CD4-positive, alpha-beta T cell (primary cell): ENCODE results near the gene SEMA4D. TPM values are rescaled to one million over a fixed set of nuclear protein-coding genes. Genes with fewer than 3 reads are reported as not detected.

Experiments
- ATAC-seq: fragments of 200-7000 bp; cut with Tn5 transposase; one replicate; pipeline ENCODE4 v1.10.0; 2022; ENCODE audit warnings: mild to moderate bottlenecking; ENCODE audit not compliant: poor library complexity
- CTCF ChIA-PET: fragments of 350-600 bp; sonication (Branson Sonifier 250); formaldehyde crosslinking; loops from one replicate; lab custom pipeline; 2021; ENCODE audit warnings: antibody characterized with exemption, inconsistent platforms; lab: Charles Lee
- POLR2A ChIA-PET: fragments of 350-600 bp; sonication (Branson Sonifier 250); formaldehyde crosslinking; loops from one replicate; lab custom pipeline; 2021; ENCODE audit warnings: antibody characterized with exemption, inconsistent platforms; lab: Charles Lee
- DNase-seq, 14 experiments: peaks; one replicate each; pipeline ENCODE4 v3.0.0-alpha.2; 2013 to 2020; ENCODE audit warnings: mixed read lengths in 2 of 14
- H3K27ac ChIP-seq, 2 donors: one replicate each; pipeline versions ENCODE4 v1.5.1 to v1.7.0; 2013; ENCODE audit warnings: low read length in 2 of 2, low read depth in 1 of 2, mild to moderate bottlenecking in 1 of 2
- H3K27me3 ChIP-seq, 2 experiments: 1 replicate in 1 of 2; 2 replicates in 1 of 2; pipeline versions ENCODE4 v1.6.1 to v1.7.0; 2013; ENCODE audit warnings: low read length in 2 of 2, control low read depth in 1 of 2, mild to moderate bottlenecking in 1 of 2, moderate library complexity in 1 of 2; ENCODE audit not compliant: insufficient read depth in 2 of 2, control insufficient read depth in 1 of 2
- H3K36me3 ChIP-seq: one replicate; pipeline ENCODE4 v1.6.1; 2013; ENCODE audit warnings: low read length, control low read depth; ENCODE audit not compliant: insufficient read depth
- H3K4me1 ChIP-seq: one replicate; pipeline ENCODE4 v1.6.1; 2013; ENCODE audit warnings: low read length, control low read depth; ENCODE audit not compliant: insufficient read depth
- H3K4me3 ChIP-seq: one replicate; pipeline ENCODE4 v1.5.1; 2013; ENCODE audit warnings: mild to moderate bottlenecking, low read length, moderate library complexity
- H3K9me3 ChIP-seq, 2 experiments: 1 replicate in 1 of 2; 2 replicates in 1 of 2; pipeline versions ENCODE4 v1.6.1 to v1.7.0; 2013; ENCODE audit warnings: low read length in 2 of 2, mild to moderate bottlenecking in 2 of 2, control low read depth in 1 of 2, moderate library complexity in 1 of 2; ENCODE audit not compliant: control insufficient read depth in 1 of 2, insufficient read depth in 1 of 2
- H3K27ac Mint-ChIP-seq: one replicate; pipeline ENCODE4 v1.8.0; 2020; ENCODE audit warnings: mixed read lengths
- H3K27me3 Mint-ChIP-seq: one replicate; pipeline ENCODE4 v1.8.0; 2021; ENCODE audit warnings: mixed read lengths
- H3K36me3 Mint-ChIP-seq: one replicate; pipeline ENCODE4 v1.8.0; 2021; ENCODE audit warnings: low read depth, mixed read lengths
- H3K4me1 Mint-ChIP-seq: one replicate; pipeline ENCODE4 v1.8.0; 2021; ENCODE audit warnings: low read depth, mixed read lengths
- H3K4me3 Mint-ChIP-seq: one replicate; pipeline ENCODE4 v1.8.0; 2020; ENCODE audit warnings: mild to moderate bottlenecking, mixed read lengths
- H3K9me3 Mint-ChIP-seq: one replicate; pipeline ENCODE4 v1.8.0; 2020; ENCODE audit warnings: mixed read lengths
- intact Hi-C, 2 experiments: fragments of 100-400 bp; cut with DNase I in 1 of 2; cut with micrococcal nuclease in 1 of 2; formaldehyde crosslinking; loops; one replicate each; pipeline versions ENCODE4 v1.15.1 to v1.9.0; 2023 to 2025; cut with DNase I, micrococcal nuclease
- total RNA-seq, 174 experiments: library from RNA in 2 of 174; stranded (reverse) in 2 of 174; gene quantifications; one replicate each; pipeline ENCODE4 v1.2.3 and lab custom pipeline; 2021 to 2026
- TF ChIP-seq, protein P1 (sequence below): fragments of 200-600 bp; IDR thresholded peaks from one replicate; pipeline ENCODE4 v1.8.0; 2022; ENCODE audit warnings: antibody characterized with exemption, mild to moderate bottlenecking

Gene SEMA4D
- total RNA-seq, 2 experiments from 2014 or later, result 399 to 430 TPM

DNA sequence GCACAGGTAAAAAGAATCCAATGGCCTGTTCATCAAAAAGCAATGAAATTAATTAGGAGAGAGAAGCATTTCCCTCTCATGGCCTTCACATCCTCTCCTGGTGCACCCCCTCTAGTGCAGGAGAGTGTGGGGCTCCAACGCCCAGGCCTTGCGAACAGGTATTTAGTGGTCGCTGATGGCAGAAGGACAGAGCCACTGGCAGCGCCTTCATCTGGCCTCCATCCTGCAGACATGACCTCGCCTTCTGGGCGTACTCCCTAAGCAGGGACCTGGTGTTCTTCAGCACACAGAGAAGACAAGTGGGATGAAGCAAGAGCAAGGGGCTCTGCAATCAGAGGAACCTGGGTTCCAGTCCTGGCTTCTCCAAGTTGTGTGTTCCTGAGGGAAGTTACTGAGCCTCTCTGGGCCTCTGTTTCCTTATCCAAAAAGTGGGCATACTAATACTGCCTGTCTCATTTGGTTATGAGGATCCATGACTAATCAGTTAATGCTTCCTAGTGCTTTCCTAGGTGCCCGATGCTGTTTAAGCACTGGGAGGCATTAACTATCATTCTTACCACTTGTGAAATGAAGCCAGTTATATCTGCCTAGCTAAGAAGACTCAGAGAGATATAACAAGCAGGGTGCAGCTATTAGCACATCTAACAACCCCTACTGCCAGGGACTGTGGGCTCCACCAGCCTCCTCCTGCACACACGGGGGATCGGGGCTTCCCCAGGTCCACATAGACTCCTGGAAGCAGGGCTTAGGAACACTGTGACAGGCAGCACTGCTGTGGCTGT lies 77.3 kb downstream of the SEMA4D start:
- no peak for ATAC-seq
- Histone ChIP-seq H3K36me3 (peaks cover 48% of the 10 kb centered on the region), H3K9me3 (no peaks in the 10 kb centered on the region), H3K4me3 (no peak overlapping the region), H3K27ac (peak overlapping the region; percentile 58 to 86), H3K4me1 (peaks cover 92% of the 10 kb centered on the region), H3K27me3 (no peaks in the 10 kb centered on the region)
- Mint-ChIP-seq H3K4me1 (peaks cover 99% of the 10 kb centered on the region), H3K36me3 (peaks cover 77% of the 10 kb centered on the region), H3K4me3 (peak overlapping the region; percentile 89), H3K27ac (peak overlapping the region; percentile 96), H3K9me3 (no peaks in the 10 kb centered on the region), H3K27me3 (no peaks in the 10 kb centered on the region)
- ChIA-PET CTCF (interaction anchor here (2.1 to 2.4 kb wide), 2 partner anchors 9 to 129 kb away, joined by 7 to 9 read pairs; no protein-coding TSS in a partner anchor), POLR2A (interaction anchor here (1.5 kb wide), 1 partner anchor 28 kb away, joined by 3 read pairs; no protein-coding TSS in a partner anchor)
- DNase-seq, result no peak
- TF ChIP-seq, protein P1, sequence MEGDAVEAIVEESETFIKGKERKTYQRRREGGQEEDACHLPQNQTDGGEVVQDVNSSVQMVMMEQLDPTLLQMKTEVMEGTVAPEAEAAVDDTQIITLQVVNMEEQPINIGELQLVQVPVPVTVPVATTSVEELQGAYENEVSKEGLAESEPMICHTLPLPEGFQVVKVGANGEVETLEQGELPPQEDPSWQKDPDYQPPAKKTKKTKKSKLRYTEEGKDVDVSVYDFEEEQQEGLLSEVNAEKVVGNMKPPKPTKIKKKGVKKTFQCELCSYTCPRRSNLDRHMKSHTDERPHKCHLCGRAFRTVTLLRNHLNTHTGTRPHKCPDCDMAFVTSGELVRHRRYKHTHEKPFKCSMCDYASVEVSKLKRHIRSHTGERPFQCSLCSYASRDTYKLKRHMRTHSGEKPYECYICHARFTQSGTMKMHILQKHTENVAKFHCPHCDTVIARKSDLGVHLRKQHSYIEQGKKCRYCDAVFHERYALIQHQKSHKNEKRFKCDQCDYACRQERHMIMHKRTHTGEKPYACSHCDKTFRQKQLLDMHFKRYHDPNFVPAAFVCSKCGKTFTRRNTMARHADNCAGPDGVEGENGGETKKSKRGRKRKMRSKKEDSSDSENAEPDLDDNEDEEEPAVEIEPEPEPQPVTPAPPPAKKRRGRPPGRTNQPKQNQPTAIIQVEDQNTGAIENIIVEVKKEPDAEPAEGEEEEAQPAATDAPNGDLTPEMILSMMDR, result no peak
- intact Hi-C loops, result no loop called here

DNA sequence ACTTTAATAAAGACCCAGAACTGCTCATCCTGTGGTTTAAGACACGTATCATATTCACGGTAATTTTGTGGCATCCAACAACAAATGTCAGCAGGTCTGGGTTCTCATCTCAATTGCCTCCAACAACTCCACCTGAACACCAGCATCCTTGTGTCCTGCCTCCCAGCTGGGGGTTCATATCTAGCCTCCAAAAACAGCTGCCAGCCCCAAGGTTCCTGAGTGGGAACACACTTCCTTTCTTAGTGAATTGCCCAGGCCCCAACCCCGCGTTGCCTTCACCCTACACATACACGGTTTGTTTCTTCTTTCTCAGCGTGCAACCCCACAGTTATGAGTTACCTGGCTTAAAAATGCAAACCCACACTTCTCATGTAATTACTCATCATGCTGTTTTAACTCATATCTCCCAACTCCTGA lies 77.9 kb downstream of the SEMA4D start:
- H3K4me3 Mint-ChIP-seq, result peak overlapping the region; percentile 89
- H3K27me3 Mint-ChIP-seq, result no peaks in the 10 kb centered on the region
- Histone ChIP-seq H3K4me3 (no peak overlapping the region), H3K9me3 (no peaks in the 10 kb centered on the region), H3K36me3 (peaks cover 51% of the 10 kb centered on the region), H3K4me1 (peaks cover 92% of the 10 kb centered on the region), H3K27ac (peak overlapping the region; percentile 58 to 86), H3K27me3 (no peaks in the 10 kb centered on the region)
- CTCF ChIA-PET, result interaction anchor here (1.9 to 3.1 kb wide), 3 partner anchors 9 to 128 kb away, joined by 7 to 17 read pairs (median 11); no protein-coding TSS in a partner anchor
- TF ChIP-seq, protein P1, result no peak
- H3K27ac Mint-ChIP-seq, result peak overlapping the region; percentile 96
- H3K9me3 Mint-ChIP-seq, result no peaks in the 10 kb centered on the region
- intact Hi-C loops, result loop anchor here in 1 of 2 experiments (1.0 kb wide), 1 partner anchor 11 kb away; no protein-coding TSS in a partner anchor
- POLR2A ChIA-PET, result interaction anchor here (0.9 to 2.5 kb wide), 5 partner anchors 20 to 70 kb away, joined by 3 to 8 read pairs (median 3); no protein-coding TSS in a partner anchor
- DNase-seq, result peak in 4 of 14 experiments; percentile 52 to 66 (median 56)
- peak; percentile 39 for ATAC-seq
- H3K4me1 Mint-ChIP-seq, result peaks cover 99% of the 10 kb centered on the region
- peaks cover 79% of the 10 kb centered on the region for H3K36me3 Mint-ChIP-seq

DNA sequence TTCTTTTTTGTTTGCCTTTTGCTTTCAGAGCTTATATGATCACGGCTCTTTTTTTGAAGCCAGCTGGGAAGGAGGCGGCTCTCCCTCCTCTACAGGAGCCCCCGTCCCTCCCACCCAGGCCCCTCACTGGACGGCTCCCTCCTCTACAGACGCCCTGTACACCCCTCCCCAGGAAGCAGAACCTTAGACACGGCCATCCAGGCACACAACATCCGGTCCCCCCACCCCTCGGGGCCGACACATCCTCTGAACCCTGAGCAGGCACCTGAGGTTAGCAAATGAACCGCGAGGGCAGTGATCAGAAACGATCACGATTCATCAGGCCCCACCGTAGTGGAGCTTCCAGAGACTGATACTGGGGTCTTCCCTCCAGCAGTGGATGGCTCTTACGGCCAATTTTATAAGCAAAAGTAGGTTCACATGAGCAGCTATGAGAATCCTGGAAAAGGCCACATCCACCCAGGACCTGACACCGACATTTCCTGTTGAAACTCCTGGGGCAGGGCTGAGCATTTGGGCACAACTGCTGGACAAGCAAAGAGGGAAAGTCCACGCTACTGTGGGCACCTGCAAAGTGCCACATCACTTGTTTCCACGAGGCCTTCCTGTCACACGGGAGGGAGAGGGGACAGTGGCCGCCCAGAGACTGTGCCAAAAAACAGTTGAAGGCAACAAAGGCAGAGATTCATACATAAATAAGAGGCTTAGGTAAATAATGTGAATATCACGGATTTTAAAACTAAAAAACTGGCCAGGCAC lies 78.9 kb downstream of the SEMA4D start:
- Histone ChIP-seq H3K4me1 (peaks cover 92% of the 10 kb centered on the region), H3K36me3 (peaks cover 53% of the 10 kb centered on the region), H3K27ac (peak overlapping the region; percentile 58 to 86), H3K27me3 (no peaks in the 10 kb centered on the region), H3K9me3 (no peaks in the 10 kb centered on the region), H3K4me3 (peak overlapping the region; percentile 44)
- intact Hi-C loops, result loop anchor here in 1 of 2 experiments (1.0 kb wide), 1 partner anchor 10 kb away; no protein-coding TSS in a partner anchor
- Mint-ChIP-seq H3K4me3 (peak overlapping the region; percentile 89), H3K4me1 (peaks cover 97% of the 10 kb centered on the region), H3K36me3 (peaks cover 78% of the 10 kb centered on the region), H3K27me3 (no peaks in the 10 kb centered on the region), H3K9me3 (no peaks in the 10 kb centered on the region), H3K27ac (peak overlapping the region; percentile 96)
- CTCF ChIA-PET, result interaction anchor here (1.9 to 3.1 kb wide), 4 partner anchors 9 to 129 kb away, joined by 7 to 17 read pairs (median 13); no protein-coding TSS in a partner anchor
- TF ChIP-seq, protein P1, result no peak
- POLR2A ChIA-PET, result interaction anchor here (0.9 to 2.6 kb wide), 10 partner anchors 10 to 123 kb away, joined by 3 to 12 read pairs (median 4); no protein-coding TSS in a partner anchor
- ATAC-seq, result peak; percentile 66
- DNase-seq, result peak; percentile 51 to 89 (median 73)
